ENCODE measurements around the gene TEX11.

TEX11 gene

DNA sequence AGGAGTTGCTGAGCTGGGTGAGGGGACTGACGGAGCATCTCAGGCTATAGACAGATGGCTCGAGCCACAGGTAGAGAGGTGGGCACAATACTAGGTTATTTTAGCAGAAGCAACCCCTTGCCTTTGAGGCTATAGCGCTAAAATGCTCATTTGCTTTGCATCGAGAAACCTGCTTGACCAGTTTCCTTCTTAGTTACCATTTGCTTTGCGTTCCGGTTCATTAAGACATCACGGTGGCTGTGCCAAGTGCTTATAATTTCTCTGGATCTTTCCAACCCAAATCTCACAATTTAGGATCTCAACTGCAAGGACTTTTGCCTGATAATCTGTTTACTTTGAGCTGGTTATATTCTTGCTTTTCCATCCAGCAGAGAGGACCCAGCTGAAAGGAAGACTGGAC, 423.0 kb downstream of the TEX11 start:
- Histone ChIP-seq H3K9ac (ENCODE audit: low read length in 5 of 5) (no peak overlapping the region), H3K4me3 (ENCODE audit: low read depth in 1 of 5, low read length in 5 of 5) (no peak overlapping the region), H3K27ac (ENCODE audit: low read depth, low read length) (no peak overlapping the region), H3K9me3 (ENCODE audit: control insufficient read depth in 5 of 5, low read length in 5 of 5) (no peaks in the 10 kb centered on the region), H3K4me1 (ENCODE audit: control insufficient read depth in 5 of 5, insufficient read depth in 5 of 5, low read length in 5 of 5) (no peaks in the 10 kb centered on the region), H3K36me3 (ENCODE audit: control insufficient read depth in 5 of 5, insufficient read depth in 5 of 5, low read length in 5 of 5) (no peaks in the 10 kb centered on the region), H3K27me3 (ENCODE audit: control insufficient read depth in 5 of 5, insufficient read depth in 4 of 5, low read length in 5 of 5) (peaks cover 0 to 9% (median 3%) of the 10 kb centered on the region in 5 donors)

DNA sequence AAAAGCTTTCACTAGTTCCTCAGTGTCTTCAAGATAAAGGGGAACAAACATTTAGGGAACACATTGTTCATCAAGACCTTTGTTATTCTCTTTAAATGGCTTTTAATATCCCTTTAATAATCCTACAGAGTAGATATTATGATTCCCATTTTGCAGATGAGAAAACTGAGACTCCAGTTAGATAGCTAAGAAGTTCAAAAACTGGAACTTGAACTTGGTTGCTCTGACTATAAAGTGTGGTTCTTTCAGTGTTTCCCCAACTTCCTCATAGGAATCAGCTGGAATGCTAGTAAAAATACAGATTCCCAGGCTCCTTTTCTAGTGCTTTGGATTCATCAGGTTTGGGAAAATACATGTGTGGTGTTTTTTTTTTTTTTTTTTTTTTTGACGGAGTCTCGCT, 426.2 kb downstream of the TEX11 start:
- H3K9ac ChIP-seq (ENCODE audit: low read length in 5 of 5): no peak overlapping the region
- no peak overlapping the region for H3K27ac ChIP-seq (ENCODE audit: low read depth, low read length)
- peaks cover 0 to 4% (median 0%) of the 10 kb centered on the region in 5 donors for H3K4me1 ChIP-seq (ENCODE audit: control insufficient read depth in 5 of 5, insufficient read depth in 5 of 5, low read length in 5 of 5)
- H3K4me3 ChIP-seq (ENCODE audit: low read depth in 1 of 5, low read length in 5 of 5): no peak overlapping the region
- H3K27me3 ChIP-seq (ENCODE audit: control insufficient read depth in 5 of 5, insufficient read depth in 4 of 5, low read length in 5 of 5): peaks cover 0 to 22% (median 15%) of the 10 kb centered on the region in 5 donors
- no peaks in the 10 kb centered on the region for H3K9me3 ChIP-seq (ENCODE audit: control insufficient read depth in 5 of 5, low read length in 5 of 5)
- H3K36me3 ChIP-seq (ENCODE audit: control insufficient read depth in 5 of 5, insufficient read depth in 5 of 5, low read length in 5 of 5): no peaks in the 10 kb centered on the region

DNA sequence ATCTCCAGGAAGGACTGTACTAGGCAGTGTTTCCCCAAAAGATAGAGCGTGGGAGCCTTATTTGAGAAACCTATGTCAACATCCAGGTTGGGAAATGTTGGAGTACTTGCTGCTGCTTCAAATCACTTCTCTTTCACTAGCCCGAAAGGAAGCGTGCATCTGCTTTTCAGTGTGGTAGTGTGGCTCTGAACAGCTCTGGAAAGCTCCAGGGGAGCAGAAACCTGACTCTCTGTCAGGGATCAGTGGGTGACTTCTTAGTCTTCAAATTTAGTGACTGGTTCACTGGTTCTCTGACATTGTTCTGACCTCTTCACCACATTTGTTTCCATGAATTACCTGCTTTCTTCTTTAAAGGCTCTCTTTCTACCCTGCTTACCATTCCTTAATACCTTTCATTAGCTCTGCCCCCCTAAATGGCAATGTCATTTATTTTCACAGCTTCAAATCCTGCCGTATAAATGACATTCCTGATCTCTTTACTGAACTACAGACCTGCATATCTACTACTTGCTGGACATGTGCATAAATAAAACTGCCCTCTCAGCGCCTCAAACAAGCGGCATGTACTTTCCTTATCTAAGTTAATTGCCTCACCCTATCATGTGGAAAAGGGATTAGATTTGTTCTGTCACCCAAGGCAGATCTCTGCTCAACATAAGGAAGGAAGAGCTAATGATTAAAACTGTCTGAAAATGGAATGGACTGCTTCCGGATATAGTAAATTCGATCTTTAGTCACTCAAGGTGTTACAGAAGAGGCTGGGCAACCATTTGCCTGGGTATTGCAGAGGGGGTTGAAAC, 426.8 kb downstream of the TEX11 start:
- Histone ChIP-seq H3K9ac (ENCODE audit: low read length in 5 of 5) (no peak overlapping the region), H3K9me3 (ENCODE audit: control insufficient read depth in 5 of 5, low read length in 5 of 5) (no peaks in the 10 kb centered on the region), H3K4me3 (ENCODE audit: low read depth in 1 of 5, low read length in 5 of 5) (no peak overlapping the region), H3K36me3 (ENCODE audit: control insufficient read depth in 5 of 5, insufficient read depth in 5 of 5, low read length in 5 of 5) (no peaks in the 10 kb centered on the region), H3K27ac (ENCODE audit: low read depth, low read length) (no peak overlapping the region), H3K4me1 (ENCODE audit: control insufficient read depth in 5 of 5, insufficient read depth in 5 of 5, low read length in 5 of 5) (peaks cover 0 to 5% (median 0%) of the 10 kb centered on the region in 5 donors), H3K27me3 (ENCODE audit: control insufficient read depth in 5 of 5, insufficient read depth in 4 of 5, low read length in 5 of 5) (peaks cover 0 to 23% (median 15%) of the 10 kb centered on the region in 5 donors)

DNA sequence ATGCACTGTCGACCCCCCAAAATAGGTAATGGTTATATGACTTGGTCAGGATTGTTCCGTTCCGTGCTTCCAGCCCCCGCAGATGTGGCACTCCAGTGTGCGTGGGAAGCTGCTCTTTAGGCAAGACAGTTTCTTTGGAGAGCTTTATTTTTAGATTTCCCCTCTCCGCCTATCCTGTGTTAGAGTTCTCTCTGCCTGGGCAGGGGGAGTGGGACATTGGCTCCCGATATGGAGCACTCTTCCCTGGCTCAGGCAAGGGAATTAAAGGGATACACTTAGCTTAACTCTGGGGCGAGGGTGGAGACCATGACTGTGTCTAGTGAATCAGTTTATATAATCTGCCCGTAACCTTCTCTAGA, 427.9 kb downstream of the TEX11 start:
- H3K36me3 ChIP-seq (ENCODE audit: control insufficient read depth in 5 of 5, insufficient read depth in 5 of 5, low read length in 5 of 5): no peaks in the 10 kb centered on the region
- no peak overlapping the region for H3K27ac ChIP-seq (ENCODE audit: low read depth, low read length)
- no peak overlapping the region for H3K9ac ChIP-seq (ENCODE audit: low read length in 5 of 5)
- no peaks in the 10 kb centered on the region for H3K9me3 ChIP-seq (ENCODE audit: control insufficient read depth in 5 of 5, low read length in 5 of 5)
- H3K4me3 ChIP-seq (ENCODE audit: low read depth in 1 of 5, low read length in 5 of 5): no peak overlapping the region
- H3K4me1 ChIP-seq (ENCODE audit: control insufficient read depth in 5 of 5, insufficient read depth in 5 of 5, low read length in 5 of 5): peaks cover 0 to 5% (median 0%) of the 10 kb centered on the region in 5 donors
- peaks cover 0 to 23% (median 17%) of the 10 kb centered on the region in 5 donors for H3K27me3 ChIP-seq (ENCODE audit: control insufficient read depth in 5 of 5, insufficient read depth in 4 of 5, low read length in 5 of 5)

DNA sequence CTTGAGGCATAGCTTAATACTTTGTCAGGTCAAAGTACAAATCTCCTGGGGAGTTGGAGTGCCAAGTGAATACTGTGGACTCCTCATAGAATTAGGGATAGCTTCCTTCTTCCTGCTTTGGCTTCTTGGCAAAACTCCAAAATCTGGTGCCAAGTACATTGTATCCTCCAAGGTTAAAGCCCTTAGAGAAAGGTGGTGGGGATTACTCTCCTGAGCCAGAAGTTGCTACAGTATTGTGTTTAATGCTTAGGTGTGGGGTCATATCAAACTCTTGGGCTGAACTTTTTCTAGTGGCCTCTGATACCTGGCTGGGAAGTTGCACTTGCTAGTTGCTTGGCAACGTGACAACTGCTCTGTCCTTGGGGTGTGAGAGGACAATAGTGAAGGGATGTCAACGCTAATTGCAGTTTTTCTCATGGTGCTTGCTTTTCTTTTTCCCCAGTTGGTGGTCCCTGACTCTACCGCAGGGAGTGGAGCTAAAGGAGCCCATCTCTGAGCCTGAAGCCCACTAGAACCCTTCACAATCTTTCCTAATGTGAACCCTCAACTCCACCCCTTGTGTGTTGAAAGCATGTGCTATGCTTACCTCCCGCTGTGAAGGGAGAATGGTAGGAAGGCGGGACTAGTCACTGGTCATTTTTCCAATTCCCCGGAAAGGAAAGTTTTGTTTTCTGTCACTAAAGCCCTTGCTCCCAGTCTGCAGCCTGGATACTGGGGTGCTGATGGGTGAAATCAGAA, 428.4 kb downstream of the TEX11 start:
- peaks cover 0 to 5% (median 0%) of the 10 kb centered on the region in 5 donors for H3K4me1 ChIP-seq (ENCODE audit: control insufficient read depth in 5 of 5, insufficient read depth in 5 of 5, low read length in 5 of 5)

DNA sequence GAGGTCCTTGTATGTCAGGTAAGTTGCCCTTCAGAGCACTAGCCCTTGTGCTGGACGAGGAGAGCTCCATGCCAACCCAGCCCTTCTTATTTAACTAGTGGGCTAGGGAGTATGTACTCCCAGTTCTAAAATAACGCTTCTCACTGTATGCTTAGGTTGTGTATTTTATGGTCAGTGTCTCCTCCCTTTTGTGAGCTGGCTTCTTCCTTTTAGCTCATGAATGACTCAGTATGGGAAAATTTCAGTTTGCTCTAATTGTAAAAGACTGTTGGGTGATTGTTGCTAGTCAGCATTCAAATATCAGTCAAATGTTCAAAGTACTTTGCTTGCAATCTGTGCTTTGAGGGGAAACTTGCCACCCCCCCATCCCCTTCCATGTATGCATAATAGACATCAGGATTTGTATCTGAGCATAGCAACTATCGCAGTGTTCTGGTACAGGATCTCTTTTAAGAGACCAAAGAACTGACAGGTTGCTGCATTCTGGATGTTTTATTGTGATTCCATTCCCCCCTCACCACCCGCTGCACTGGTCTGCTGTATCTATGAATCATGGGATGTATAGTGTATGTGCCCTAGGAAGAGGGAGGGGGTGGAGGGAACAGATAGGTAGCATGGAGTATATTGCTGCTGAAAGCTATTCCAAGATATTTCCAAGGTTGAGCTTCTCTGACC, 429.1 kb downstream of the TEX11 start:
- no peaks in the 10 kb centered on the region for H3K9me3 ChIP-seq (ENCODE audit: control insufficient read depth in 5 of 5, low read length in 5 of 5)
- no peak overlapping the region for H3K4me3 ChIP-seq (ENCODE audit: low read depth in 1 of 5, low read length in 5 of 5)
- H3K9ac ChIP-seq (ENCODE audit: low read length in 5 of 5): no peak overlapping the region
- no peaks in the 10 kb centered on the region for H3K36me3 ChIP-seq (ENCODE audit: control insufficient read depth in 5 of 5, insufficient read depth in 5 of 5, low read length in 5 of 5)
- peaks cover 2 to 23% (median 15%) of the 10 kb centered on the region in 5 donors for H3K27me3 ChIP-seq (ENCODE audit: control insufficient read depth in 5 of 5, insufficient read depth in 4 of 5, low read length in 5 of 5)
- H3K27ac ChIP-seq (ENCODE audit: low read depth, low read length): no peak overlapping the region
- peaks cover 0 to 5% (median 0%) of the 10 kb centered on the region in 5 donors for H3K4me1 ChIP-seq (ENCODE audit: control insufficient read depth in 5 of 5, insufficient read depth in 5 of 5, low read length in 5 of 5)

More for the DNA sequence above, 428.4 kb downstream of the TEX11 start:
- H3K4me3 ChIP-seq (ENCODE audit: low read depth in 1 of 5, low read length in 5 of 5): peak overlapping the region in 1 of 5 donors; percentile 28
- H3K27me3 ChIP-seq (ENCODE audit: control insufficient read depth in 5 of 5, insufficient read depth in 4 of 5, low read length in 5 of 5): peaks cover 0 to 23% (median 17%) of the 10 kb centered on the region in 5 donors
- H3K27ac ChIP-seq (ENCODE audit: low read depth, low read length): no peak overlapping the region
- no peaks in the 10 kb centered on the region for H3K36me3 ChIP-seq (ENCODE audit: control insufficient read depth in 5 of 5, insufficient read depth in 5 of 5, low read length in 5 of 5)
- H3K9me3 ChIP-seq (ENCODE audit: control insufficient read depth in 5 of 5, low read length in 5 of 5): no peaks in the 10 kb centered on the region
- no peak overlapping the region for H3K9ac ChIP-seq (ENCODE audit: low read length in 5 of 5)
